GM19023 (cell line): Measurements from ENCODE around the gene DLD.
"Not testable (repeated sequence)": the region's sequence is repeated elsewhere in the genome, so short reads cannot be mapped to it uniquely, and the experiment has no call there.

Experiments
- ATAC-seq: cut with Tn5 transposase; IDR thresholded peaks from one replicate; pipeline ENCODE4 v1.9.1; 2021; ENCODE audit warnings: mild to moderate bottlenecking, moderate library complexity; ENCODE audit not compliant: unreplicated experiment

The DLD gene, protein sequence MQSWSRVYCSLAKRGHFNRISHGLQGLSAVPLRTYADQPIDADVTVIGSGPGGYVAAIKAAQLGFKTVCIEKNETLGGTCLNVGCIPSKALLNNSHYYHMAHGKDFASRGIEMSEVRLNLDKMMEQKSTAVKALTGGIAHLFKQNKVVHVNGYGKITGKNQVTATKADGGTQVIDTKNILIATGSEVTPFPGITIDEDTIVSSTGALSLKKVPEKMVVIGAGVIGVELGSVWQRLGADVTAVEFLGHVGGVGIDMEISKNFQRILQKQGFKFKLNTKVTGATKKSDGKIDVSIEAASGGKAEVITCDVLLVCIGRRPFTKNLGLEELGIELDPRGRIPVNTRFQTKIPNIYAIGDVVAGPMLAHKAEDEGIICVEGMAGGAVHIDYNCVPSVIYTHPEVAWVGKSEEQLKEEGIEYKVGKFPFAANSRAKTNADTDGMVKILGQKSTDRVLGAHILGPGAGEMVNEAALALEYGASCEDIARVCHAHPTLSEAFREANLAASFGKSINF

DNA sequence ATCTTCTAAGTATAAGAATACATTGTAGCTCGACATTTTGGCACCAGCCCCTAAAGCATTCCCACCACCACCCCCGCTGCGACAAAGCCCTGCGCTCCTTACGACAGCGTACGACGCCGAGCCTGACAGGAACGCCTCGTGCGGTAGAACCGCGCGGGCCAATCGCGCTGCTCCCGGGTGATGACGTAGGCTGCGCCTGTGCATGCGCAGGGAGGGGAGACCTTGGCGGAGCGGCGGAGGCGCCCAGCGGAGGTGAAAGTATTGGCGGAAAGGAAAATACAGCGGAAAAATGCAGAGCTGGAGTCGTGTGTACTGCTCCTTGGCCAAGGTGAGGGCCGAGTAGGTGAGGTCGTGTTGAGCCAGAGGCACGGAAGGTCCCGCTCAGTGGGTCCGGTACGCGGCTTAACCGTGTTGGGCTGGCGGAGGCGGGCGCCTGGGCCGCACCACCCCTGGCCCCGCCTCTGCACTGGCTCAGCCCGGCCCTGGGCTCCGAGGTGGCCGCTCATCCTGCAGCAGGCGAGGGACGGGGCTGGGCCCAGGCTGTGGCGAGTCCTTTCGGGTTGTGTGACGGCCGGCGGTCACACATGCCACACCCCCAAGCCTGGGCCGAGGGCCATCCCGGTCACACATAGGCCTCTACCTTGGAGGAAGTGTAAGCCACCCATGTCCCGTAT lies at the start of gene DLD:
TSS of gene DLD (plus strand) at position 222 of the 674 bp plus-strand sequence. CDS start at position 290, 68 bp downstream.
- peak; percentile 99 for ATAC-seq

DNA sequence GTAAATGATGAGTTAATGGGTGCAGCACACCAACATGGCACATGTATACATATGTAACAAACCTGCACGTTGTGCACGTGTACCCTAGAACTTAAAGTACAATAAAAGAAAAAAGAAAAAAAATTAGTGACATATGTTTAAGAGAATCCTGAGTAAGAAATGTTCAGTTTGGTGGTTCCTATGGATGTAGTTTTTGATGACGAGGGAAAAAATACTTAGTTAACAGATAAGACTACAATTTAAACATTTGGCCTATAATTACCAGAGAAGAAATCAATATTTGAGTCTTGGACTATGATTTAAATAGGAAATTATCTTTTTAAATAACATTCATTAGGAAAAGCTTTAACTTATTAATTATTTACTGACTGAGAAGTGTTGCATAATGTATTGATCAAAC lies 48.8 kb upstream of the DLD start:
- no peak for ATAC-seq

DNA sequence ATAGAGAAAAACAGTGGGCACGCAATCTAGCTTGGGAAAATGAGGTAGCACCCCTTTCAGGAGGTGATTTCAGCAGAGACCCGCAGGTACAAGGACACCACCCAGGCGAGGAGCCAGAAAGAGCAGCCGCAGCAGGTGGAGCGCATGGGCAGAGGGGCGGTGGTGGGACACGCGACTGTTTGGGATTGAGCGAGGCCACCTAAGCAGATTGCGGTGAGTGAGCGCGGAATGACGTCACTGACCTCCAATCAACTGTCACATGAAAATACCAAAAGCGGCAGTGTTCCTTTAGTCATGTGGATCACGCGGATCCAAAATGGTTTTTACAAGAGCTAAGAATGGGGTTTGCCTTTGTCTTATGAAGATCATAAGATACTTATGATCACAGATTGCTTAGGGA lies 47.8 kb upstream of the DLD start:
- ATAC-seq = no peak

DNA sequence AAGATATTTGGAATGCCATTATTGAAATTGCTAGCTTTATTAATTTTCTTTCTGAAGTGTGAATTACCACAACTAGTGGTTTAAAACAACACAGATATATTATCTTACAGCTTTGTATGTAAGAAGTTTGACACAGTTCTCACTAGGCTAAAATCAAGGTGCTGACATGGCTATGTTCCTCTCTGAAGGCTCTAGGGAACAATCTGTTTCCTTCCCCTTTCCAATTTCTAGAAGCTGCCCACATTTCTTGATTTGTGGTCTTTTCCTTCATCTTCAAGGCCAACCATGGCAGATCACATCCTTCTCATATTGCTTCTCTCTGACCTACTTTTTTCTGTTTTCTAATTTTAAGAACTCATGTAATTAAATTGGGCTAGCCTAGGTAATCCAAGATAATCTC lies 44.7 kb upstream of the DLD start:
- ATAC-seq = no peak

DNA sequence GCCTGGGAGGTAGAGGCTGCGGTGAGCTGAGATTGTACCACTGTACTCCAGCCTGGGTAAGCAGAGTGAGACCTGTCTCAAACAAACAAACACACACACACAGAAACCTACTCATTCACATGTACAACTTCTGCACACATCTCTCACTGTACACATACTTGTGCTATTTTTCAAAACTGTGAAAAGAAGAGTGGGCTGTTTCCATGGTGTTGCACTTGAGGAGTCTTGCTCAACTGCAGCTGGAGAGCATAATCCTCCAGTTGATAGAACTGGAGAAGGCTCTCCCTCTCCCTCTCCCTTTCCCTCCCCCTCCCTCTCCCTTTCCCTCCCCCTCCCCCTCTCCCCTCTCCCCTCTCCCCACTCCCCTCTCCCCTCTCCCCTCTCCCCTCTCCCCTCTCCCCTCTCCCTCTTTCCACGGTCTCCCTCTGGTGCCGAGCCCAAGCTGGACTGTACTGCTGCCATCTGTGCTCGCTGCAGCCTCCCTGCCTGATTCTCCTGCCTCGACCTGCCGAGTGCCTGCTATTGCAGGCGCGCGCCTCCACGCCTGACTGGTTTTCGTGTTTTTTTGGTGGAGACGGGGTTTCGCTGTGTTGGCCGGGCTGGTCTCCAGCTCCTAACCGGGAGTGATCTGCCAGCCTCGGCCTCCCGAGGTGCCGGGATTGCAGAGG lies 43.7 kb upstream of the DLD start:
- no peak for ATAC-seq

GRCh38 chr7:107847836-107848175 lies 43.2 kb upstream of the DLD start:
- not testable (repeated sequence) for ATAC-seq

DNA sequence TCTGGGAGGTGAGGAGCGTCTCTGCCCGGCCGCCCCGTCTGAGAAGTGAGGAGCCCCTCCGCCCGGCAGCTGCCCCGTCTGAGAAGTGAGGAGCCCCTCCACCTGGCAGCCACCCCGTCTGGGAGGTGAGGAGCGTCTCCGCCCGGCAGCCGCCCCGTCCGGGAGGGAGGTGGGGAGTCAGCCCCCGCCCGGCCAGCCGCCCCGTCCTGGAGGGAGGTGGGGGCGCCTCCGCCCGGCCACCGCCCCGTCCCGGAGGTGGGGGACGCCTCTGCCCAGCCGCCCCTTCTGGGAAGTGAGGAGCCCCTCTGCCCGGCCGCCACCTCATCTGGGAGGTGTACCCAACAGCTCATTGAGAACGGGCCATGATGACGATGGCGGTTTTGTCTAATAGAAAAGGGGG lies 42.8 kb upstream of the DLD start:
- not testable (repeated sequence) for ATAC-seq

DNA sequence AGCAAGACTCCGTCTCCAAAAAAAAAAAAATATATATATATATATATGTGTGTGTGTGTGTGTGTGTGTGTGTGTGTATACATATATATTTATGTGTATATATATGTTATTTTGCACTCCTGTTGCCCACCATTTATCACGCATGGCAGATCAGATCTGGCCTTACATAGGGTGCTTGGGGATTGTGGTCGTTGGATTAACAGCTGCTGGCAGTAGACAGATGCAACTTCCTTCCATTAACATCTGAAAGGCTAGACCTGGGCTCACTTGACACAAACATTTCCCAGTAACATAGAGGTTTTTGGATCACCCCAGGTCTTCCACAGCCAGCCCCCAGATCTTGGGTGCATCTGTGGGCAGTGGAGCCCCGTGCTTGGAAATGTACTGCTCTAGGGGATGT lies 40.8 kb upstream of the DLD start:
- ATAC-seq = no peak

- ATAC-seq = no peak
Measured at GRCh38 chr7:107850643-107851042, 40.3 kb upstream of the DLD start.

DNA sequence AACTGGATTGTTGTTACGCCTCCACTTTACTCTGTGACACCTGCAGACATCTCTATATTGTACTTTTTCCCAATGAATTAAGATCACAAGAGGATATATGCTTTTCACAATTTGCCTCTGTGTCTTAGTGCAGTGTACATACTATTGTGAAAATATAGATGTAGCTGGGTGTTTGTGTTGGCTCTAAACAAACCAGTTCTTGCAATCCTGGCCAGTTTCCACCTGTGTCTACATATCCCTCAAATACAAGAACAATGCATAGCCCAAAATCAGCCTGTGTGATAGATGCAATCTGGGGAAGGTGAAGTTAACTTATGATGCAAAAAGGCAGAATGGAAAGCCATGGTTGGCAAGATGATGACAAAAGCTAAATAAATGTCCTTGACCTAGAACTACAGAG lies 36.5 kb upstream of the DLD start:
- ATAC-seq = no peak

GRCh38 chr7:107854989-107855388 lies 36.0 kb upstream of the DLD start:
- ATAC-seq = no peak

GRCh38 chr7:107856806-107857540 lies 34.0 kb upstream of the DLD start:
- ATAC-seq = peak; percentile 58

- no peak for ATAC-seq
Measured at GRCh38 chr7:107857541-107857912, 33.5 kb upstream of the DLD start.

GRCh38 chr7:107858280-107858679 lies 32.7 kb upstream of the DLD start:
- ATAC-seq = no peak

- no peak for ATAC-seq
Measured at GRCh38 chr7:107860279-107860961, 30.6 kb upstream of the DLD start.

DNA sequence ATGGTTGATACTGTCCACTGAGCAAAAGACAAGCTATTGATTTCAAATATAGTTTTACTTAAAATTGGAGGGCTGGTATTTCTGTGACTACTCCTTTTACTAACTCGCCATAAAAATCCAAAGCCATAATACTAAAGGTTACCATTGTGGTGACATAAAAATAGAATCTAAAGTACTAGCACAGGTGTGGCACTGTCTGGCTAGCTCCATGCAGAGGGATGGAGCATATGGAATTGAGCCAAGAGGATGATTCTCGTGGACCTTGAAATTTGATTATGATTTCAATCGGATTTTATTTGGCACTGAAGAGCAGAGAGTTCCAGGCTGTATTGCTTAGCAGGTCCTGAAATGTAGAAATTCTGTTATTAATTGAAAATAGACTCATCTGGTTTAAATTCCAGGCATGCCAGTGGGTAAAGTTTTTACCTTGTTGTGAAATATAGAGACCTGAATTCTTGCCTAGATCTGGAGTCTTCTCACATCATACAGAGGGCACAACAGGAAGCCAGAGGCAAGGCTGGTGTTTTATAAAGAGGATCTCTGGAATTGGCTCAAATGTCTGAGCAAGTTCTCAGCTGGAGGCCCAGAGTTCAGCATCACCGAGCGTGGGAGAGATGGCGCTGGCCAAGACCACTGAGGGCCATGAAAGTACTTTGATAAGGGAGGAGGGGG lies 29.9 kb upstream of the DLD start:
- no peak for ATAC-seq

DNA sequence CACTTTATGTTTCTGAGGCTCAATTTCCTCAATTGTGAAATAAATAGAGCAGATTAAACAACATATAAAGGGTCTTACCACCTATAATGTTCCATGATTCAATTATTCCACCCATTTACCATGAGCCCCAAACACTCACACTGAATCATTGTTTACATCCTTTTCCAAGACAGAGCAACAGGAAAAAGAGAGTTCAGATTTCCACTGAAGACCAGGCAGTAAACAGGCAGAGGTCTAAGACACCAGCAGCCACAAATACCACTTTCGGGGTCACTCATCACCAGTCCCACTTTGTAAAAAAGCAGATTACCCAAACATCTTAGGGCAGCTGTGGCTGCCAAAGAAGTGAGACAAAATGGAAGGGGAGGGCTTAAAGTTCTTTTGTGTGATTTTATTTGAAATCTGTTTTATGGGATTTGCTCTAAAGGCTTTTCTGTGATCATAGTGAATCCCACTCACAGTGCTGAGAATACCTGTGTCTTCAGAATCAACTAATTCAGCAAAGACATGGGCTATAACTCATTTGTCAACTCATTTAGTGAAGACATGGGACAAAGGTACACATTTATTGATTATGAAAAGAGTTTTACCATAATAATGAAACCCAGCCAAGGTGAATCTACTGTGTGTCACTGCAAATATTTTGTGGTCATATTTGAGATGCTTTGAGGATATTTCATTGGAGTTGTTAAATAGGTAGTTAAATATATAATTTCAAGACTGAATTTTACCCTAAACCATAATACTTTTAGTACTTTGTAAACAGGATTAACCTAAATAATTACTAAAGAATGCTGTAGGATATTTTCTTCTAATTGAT lies 24.8 kb upstream of the DLD start:
- ATAC-seq = no peak

DNA sequence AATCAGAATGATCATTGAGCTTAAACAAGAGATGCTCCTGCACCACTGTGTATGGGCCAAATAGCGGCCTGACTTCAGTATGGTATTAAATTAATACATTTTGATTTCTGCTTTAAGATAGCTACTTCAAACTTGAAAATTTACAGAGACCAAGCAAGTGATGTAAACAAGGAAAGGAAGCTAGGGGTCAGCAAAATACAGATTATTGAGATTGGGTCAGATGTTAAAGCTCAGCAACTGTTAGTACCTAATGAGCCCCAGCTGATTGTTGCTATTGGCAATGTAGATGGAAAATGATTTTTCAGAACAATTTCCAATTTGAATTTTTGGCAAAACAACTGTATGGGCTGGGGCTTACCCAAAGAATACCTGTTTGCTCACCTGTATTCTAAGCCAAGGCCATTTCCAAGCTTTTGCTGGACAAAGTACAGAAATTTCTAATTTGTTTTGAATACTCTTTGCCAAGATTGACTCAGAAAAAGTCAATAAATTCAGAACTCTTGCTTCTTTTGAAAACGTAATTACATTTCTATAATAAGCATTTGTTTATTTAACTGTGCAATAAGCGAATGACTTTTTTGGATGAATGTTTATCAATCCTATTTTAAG lies 23.0 kb upstream of the DLD start:
- no peak for ATAC-seq
